Heart left ventricle (tissue), 16 donors: ENCODE measurements around the gene VTI1A. TPM values are rescaled to one million over a fixed set of nuclear protein-coding genes. Genes with fewer than 3 reads are reported as not detected.

ENCODE experiments used
- ATAC-seq, 4 donors: fragments of 200-7000 bp; cut with Tn5 transposase; one replicate each; pipeline ENCODE4 v1.9.1; 2020 to 2022; ENCODE audit warnings: moderate library complexity in 4 of 4, mild to moderate bottlenecking in 3 of 4, moderate number of reproducible peaks in 1 of 4
- DNase-seq, 5 donors: peaks; one replicate each; pipeline ENCODE4 v3.0.0-alpha.2; 2020
- H3K27ac ChIP-seq, 12 donors: fragments of 200-600 bp; sonication (generic) in 4 of 12; one replicate each; pipeline versions ENCODE4 v1.5.0 to v1.8.0; 2016 to 2022; ENCODE audit warnings: mild to moderate bottlenecking in 2 of 12
- H3K27me3 ChIP-seq, 9 donors: fragments of 200-600 bp; sonication (generic) in 2 of 9; one replicate each; pipeline versions ENCODE4 v1.5.1 to v1.8.0; 2016 to 2022; ENCODE audit warnings: mild to moderate bottlenecking in 3 of 9
- H3K36me3 ChIP-seq, 9 donors: fragments of 200-600 bp; sonication (generic) in 2 of 9; one replicate each; pipeline versions ENCODE4 v1.5.0 to v1.8.0; 2018 to 2022; ENCODE audit warnings: mild to moderate bottlenecking in 2 of 9
- H3K4me1 ChIP-seq, 12 donors: fragments of 200-600 bp; sonication (generic) in 4 of 12; one replicate each; pipeline versions ENCODE4 v1.5.0 to v1.8.0; 2016 to 2022; ENCODE audit warnings: mild to moderate bottlenecking in 3 of 12
- H3K4me3 ChIP-seq, 12 donors: fragments of 200-600 bp; sonication (generic) in 4 of 12; one replicate each; pipeline versions ENCODE4 v1.5.0 to v1.8.0; 2017 to 2022; ENCODE audit warnings: mild to moderate bottlenecking in 9 of 12, moderate library complexity in 4 of 12
- H3K9me3 ChIP-seq, 12 donors: fragments of 200-600 bp; sonication (generic) in 4 of 12; one replicate each; pipeline versions ENCODE4 v1.5.0 to v1.8.0; 2016 to 2022; ENCODE audit warnings: mild to moderate bottlenecking in 1 of 12
- CTCF ChIP-seq, 12 donors: fragments of 200-600 bp; sonication (generic) in 4 of 12; IDR thresholded peaks; one replicate each; pipeline versions ENCODE4 v1.5.0 to v1.8.0; 2018 to 2022; ENCODE audit warnings: antibody characterized with exemption in 12 of 12, mild to moderate bottlenecking in 5 of 12
- POLR2A ChIP-seq, 2 donors: fragments of 450-650 bp; IDR thresholded peaks; one replicate each; pipeline ENCODE4 v1.6.1; 2017; ENCODE audit warnings: antibody characterized with exemption in 2 of 2, mild to moderate bottlenecking in 2 of 2, moderate library complexity in 2 of 2
- WGBS, 4 donors: extraction: QIAGEN DNeasy Blood & Tissue Kit in 2 of 4; methylation state at CpG; one replicate each; pipeline versions ENCODE4 v1.1.5 to v1.1.7; 2013 to 2018; 5-methylcytosine and 5-hydroxymethylcytosine counted together
- intact Hi-C, 10 donors: fragments of 100-400 bp; cut with DNase I; formaldehyde crosslinking; loops; one replicate each; pipeline versions ENCODE4 v1.11.1 to v1.14.2; 2022
- polyA plus RNA-seq, 2 donors: library from polyadenylated mRNA; stranded (reverse); fragments of 200-250 nt; gene quantifications; one replicate each; pipeline ENCODE4 v1.2.3, GENCODE V29; 2013
- total RNA-seq, 9 donors: library from RNA; depleted of rRNA in 2 of 9; stranded (reverse); fragments of >200 nt in 2 of 9; fragmentation: NEBNext Ultra II Directional in 3 of 9; extraction: Animal tissue kit (Norgen Biotek cat#: 25700) in 3 of 9; gene quantifications; one replicate each; pipeline versions ENCODE4 v1.1.0 to v1.2.4, GENCODE V29; 2016 to 2023
- donor health status: ischemic (EF 13 %, LVEDD 7.1; RV severe dilation, severe dysfunction).
- donor health status: healthy with polysubstance abuse.
- donor health status: DM: no; HTN: yes; CAD: no.
- donor health status: DM: no; HTN: no; CAD: no.
- donor health status: ischemic (EF 25% LVEDD 6.9; RV normal size, moderate dysfunction).
- donor health status: ischemic (EF 25% LVEDD 5.7; RV mildly dilated, moderate dysfunction).
- donor health status: healthy.
- donor health status: DM: yes; HTN: yes; CAD: no.
- donor health status: ischemic (EF 35%, LVEDD 5.7; RV mildly dilated, moderate dysfunction).
- donor health status: nonischemic (EF 11% LVEDD 7.7; RV severe dilation, severe dysfunction).
- donor health status: DM: yes; HTN: yes; CAD: no.
- donor health status: PGD.
- donor health status: ischemic (EF 29% LVEDD 5.4; RV normal size, mild dysfunction).
- donor health status: nonischemic (EF 23%, LVEDD 6.1; RV moderate dilation, normal function).

VTI1A gene
- total and polyA plus RNA-seq, 11 donors: 6.0 to 33.1 (median 23.2) TPM

GRCh38 chr10:112790921-112791320 is 343.9 kb downstream of the VTI1A start:
- intact Hi-C loops: loop anchor here in 1 of 10 donors (5.0 kb wide), 1 partner anchor 661 kb away; no protein-coding TSS in a partner anchor
- no peaks in the 10 kb centered on the region for H3K27me3 ChIP-seq
- no peak for ATAC-seq
- H3K36me3 ChIP-seq: no peaks in the 10 kb centered on the region
- DNase-seq: no peak
- TF ChIP-seq CTCF (IDR thresholded peaks at IDR 0.05) (no peak), POLR2A (IDR thresholded peaks at IDR 0.05) (no peak)
- 96 to 98% (median 97%) methylated on average over 4 of the region's 4 CpGs for WGBS, 4 donors
- H3K4me1 ChIP-seq: peaks cover 0 to 9% (median 3%) of the 10 kb centered on the region in 12 donors
- H3K27ac ChIP-seq: no peak overlapping the region
- H3K4me3 ChIP-seq: no peak overlapping the region
- peaks cover 0 to 15% (median 4%) of the 10 kb centered on the region in 12 donors for H3K9me3 ChIP-seq

GRCh38 chr10:112791447-112791846 is 344.4 kb downstream of the VTI1A start:
- intact Hi-C loops: loop anchor here in 1 of 10 donors (5.0 kb wide), 1 partner anchor 661 kb away; no protein-coding TSS in a partner anchor
- Histone ChIP-seq H3K4me1 (peaks cover 0 to 9% (median 3%) of the 10 kb centered on the region in 12 donors), H3K27ac (no peak overlapping the region), H3K27me3 (no peaks in the 10 kb centered on the region), H3K4me3 (no peak overlapping the region), H3K36me3 (no peaks in the 10 kb centered on the region), H3K9me3 (peaks cover 0 to 15% (median 4%) of the 10 kb centered on the region in 12 donors)
- ATAC-seq: no peak
- TF ChIP-seq POLR2A (IDR thresholded peaks at IDR 0.05): no peak
- TF ChIP-seq CTCF (IDR thresholded peaks at IDR 0.05): no peak
- 93 to 96% (median 95%) methylated on average over 2 of the region's 2 CpGs for WGBS, 4 donors
- no peak for DNase-seq

- Histone ChIP-seq H3K9me3 (peaks cover 0 to 15% (median 4%) of the 10 kb centered on the region in 12 donors), H3K27me3 (no peaks in the 10 kb centered on the region), H3K27ac (peak overlapping the region in 1 of 12 donors; percentile 6), H3K4me1 (peaks cover 0 to 9% (median 3%) of the 10 kb centered on the region in 12 donors), H3K36me3 (no peaks in the 10 kb centered on the region), H3K4me3 (peak overlapping the region in 4 of 12 donors; percentile 5 to 17 (median 14))
- ATAC-seq: peak; percentile 73 to 89 (median 80)
- DNase-seq: peak in 3 of 5 donors; percentile 18 to 58 (median 55)
- 55 to 70% (median 62%) methylated on average over 14 of the region's 14 CpGs for WGBS, 4 donors
- intact Hi-C loops: loop anchor here in 1 of 10 donors (5.0 kb wide), 1 partner anchor 660 kb away; no protein-coding TSS in a partner anchor
- TF ChIP-seq CTCF (IDR thresholded peaks at IDR 0.05): no peak
- TF ChIP-seq POLR2A (IDR thresholded peaks at IDR 0.05): no peak
Observed at GRCh38 chr10:112792487-112793201, 345.6 kb downstream of the VTI1A start.

GRCh38 chr10:112793202-112793921 is 346.3 kb downstream of the VTI1A start:
- no peaks in the 10 kb centered on the region for H3K36me3 ChIP-seq
- H3K27ac ChIP-seq: peak overlapping the region in 1 of 12 donors; percentile 6
- H3K4me3 ChIP-seq: peak overlapping the region in 4 of 12 donors; percentile 5 to 17 (median 14)
- WGBS, 4 donors: 50 to 73% (median 55%) methylated on average over 8 of the region's 8 CpGs
- TF ChIP-seq CTCF (IDR thresholded peaks at IDR 0.05) (no peak), POLR2A (IDR thresholded peaks at IDR 0.05) (no peak)
- peak in 1 of 4 donors; percentile 31 for ATAC-seq
- H3K27me3 ChIP-seq: no peaks in the 10 kb centered on the region
- intact Hi-C loops: loop anchor here in 1 of 10 donors (5.0 kb wide), 1 partner anchor 659 kb away; no protein-coding TSS in a partner anchor
- DNase-seq: no peak
- H3K9me3 ChIP-seq: peaks cover 0 to 15% (median 4%) of the 10 kb centered on the region in 12 donors
- H3K4me1 ChIP-seq: peaks cover 0 to 9% (median 3%) of the 10 kb centered on the region in 12 donors
